Stimulated activated CD4-positive, alpha-beta T cell treated with anti-CD3 and anti-CD28 coated beads, Interleukin-15, amount 100 ng/mL, for 48 hours (primary cell): ENCODE results near the gene GMFB.

ENCODE experiments used
- DNase-seq, 2 donors: peaks; one replicate each; pipeline ENCODE4 v3.0.0-alpha.2; 2020; ENCODE audit warnings: low read depth in 2 of 2

Gene GMFB

DNA sequence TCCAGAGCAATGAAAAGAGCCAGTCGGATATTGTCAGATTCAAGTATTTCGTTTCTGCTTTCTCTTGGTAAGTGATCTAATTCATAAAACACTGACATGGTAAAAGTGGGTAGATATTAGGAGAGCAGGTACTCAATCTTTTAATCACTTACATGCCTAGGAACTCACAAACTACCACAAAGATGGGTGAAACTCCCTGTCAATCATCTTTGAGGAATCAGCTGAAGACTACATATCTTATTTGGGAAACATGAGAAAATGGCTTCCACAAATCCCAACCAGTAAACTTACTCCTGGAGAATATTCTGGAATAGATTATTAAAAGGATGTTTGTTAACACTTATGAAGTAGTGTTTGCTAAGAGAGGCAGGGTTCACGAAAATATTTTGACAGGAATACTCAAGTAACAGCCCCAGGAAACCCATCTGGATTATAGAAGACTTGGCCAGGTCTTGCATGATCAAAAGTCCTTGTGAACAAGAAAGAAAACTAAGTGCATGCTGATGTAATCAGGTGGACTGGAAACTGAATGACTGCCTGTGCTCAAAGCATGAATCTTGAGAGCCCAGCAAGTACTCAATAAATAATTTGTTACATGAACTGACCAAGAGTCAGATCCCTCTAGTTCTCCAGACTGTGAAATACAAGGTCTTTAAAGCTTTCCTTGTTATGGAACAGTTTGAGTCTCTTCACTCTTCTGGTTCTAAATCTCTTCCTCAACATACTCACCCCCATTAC is 63.1 kb downstream of the GMFB start:
- DNase-seq, result no peak

DNA sequence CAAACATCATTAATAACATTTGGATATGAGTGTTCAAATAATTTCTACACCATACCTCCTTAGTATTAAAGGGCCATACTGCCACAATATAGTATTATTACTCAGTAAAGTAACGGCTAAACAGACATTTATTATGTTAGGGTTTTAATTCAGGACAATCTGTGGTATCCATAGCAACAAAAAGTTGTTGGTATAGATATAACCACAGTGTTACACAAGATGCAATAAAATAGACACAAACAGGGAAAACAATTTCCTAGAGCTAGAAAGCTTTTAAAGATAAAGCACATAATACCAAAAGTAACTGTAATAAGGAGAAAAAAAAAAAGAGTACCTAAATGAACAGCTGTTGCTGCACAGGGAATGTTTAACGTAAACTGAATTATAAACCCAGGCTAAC is 63.7 kb downstream of the GMFB start:
- no peak for DNase-seq
